Measurements from ENCODE around the gene FUCA2.

FUCA2 gene

GRCh38 chr6:143510991-143511891, at the start of gene FUCA2:
Gene FUCA2 (minus strand): TSS chr6:143511720. CDS start chr6:143511634, 86 bp downstream.
- DNase-seq = peak in 1 of 2 experiments; percentile 60

- no peak for DNase-seq
Measured at GRCh38 chr6:143561105-143561704, 49.7 kb upstream of the FUCA2 start.

- DNase-seq = no peak
Measured at GRCh38 chr6:143559051-143559660, 47.6 kb upstream of the FUCA2 start.

- no peak for DNase-seq
Measured at GRCh38 chr6:143556529-143556928, 45.0 kb upstream of the FUCA2 start.

GRCh38 chr6:143555582-143555981, 44.1 kb upstream of the FUCA2 start:
- DNase-seq = no peak

GRCh38 chr6:143555071-143555492, 43.6 kb upstream of the FUCA2 start:
- DNase-seq = no peak

- DNase-seq = no peak
Measured at GRCh38 chr6:143553337-143553736, 41.8 kb upstream of the FUCA2 start.

GRCh38 chr6:143549949-143550268, 38.4 kb upstream of the FUCA2 start:
- no peak for DNase-seq

GRCh38 chr6:143549221-143549948, 37.9 kb upstream of the FUCA2 start:
- no peak for DNase-seq

GRCh38 chr6:143546599-143546998, 35.1 kb upstream of the FUCA2 start:
- no peak for DNase-seq

- DNase-seq = no peak
Measured at GRCh38 chr6:143545976-143546547, 34.5 kb upstream of the FUCA2 start.

GRCh38 chr6:143545165-143545564, 33.6 kb upstream of the FUCA2 start:
- DNase-seq = no peak

- DNase-seq = no peak
Measured at GRCh38 chr6:143544011-143544696, 32.6 kb upstream of the FUCA2 start.

GRCh38 chr6:143543435-143543834, 31.9 kb upstream of the FUCA2 start:
- DNase-seq = no peak

- DNase-seq = no peak
Measured at GRCh38 chr6:143542888-143543287, 31.4 kb upstream of the FUCA2 start.

- DNase-seq = no peak
Measured at GRCh38 chr6:143540192-143540591, 28.7 kb upstream of the FUCA2 start.

GRCh38 chr6:143539734-143540133, 28.2 kb upstream of the FUCA2 start:
- no peak for DNase-seq

GRCh38 chr6:143539106-143539505, 27.6 kb upstream of the FUCA2 start:
- no peak for DNase-seq

- DNase-seq = no peak
Measured at GRCh38 chr6:143538374-143538773, 26.9 kb upstream of the FUCA2 start.

GRCh38 chr6:143536866-143537691, 25.6 kb upstream of the FUCA2 start:
- peak; percentile 26 to 63 for DNase-seq

- peak; percentile 21 to 39 for DNase-seq
Measured at GRCh38 chr6:143536461-143536865, 24.9 kb upstream of the FUCA2 start.

All from NCI-H524 (cell line).